WTC11 (cell line): Measurements from ENCODE around the gene PPARA. TPM values are rescaled to one million over a fixed set of nuclear protein-coding genes. Genes with fewer than 3 reads are reported as not detected.

Experiments
- ATAC-seq: fragments of 200-7000 bp; cut with Tn5 transposase; 2 replicates; pipeline ENCODE4 v1.10.0; 2021; ENCODE audit warnings: mild to moderate bottlenecking, moderate library complexity
- CTCF ChIA-PET: fragments of 300-600 bp; sonication (Branson Sonifier 250); formaldehyde crosslinking; loops from one replicate; lab custom pipeline; 2021; ENCODE audit warnings: antibody characterized with exemption; lab: Charles Lee
- POLR2A ChIA-PET: fragments of 350-600 bp; sonication (Branson Sonifier 250); formaldehyde crosslinking; loops from one replicate; lab custom pipeline; 2021; ENCODE audit warnings: antibody characterized with exemption; lab: Charles Lee
- DNase-seq: peaks from one replicate; pipeline ENCODE4 v3.0.0; 2021; ENCODE audit warnings: low spot score
- H3K27ac Mint-ChIP-seq: 2 replicates; pipeline ENCODE4 v1.8.0; 2021; ENCODE audit warnings: mixed read lengths
- H3K27me3 Mint-ChIP-seq: 2 replicates; pipeline ENCODE4 v1.8.0; 2021; ENCODE audit warnings: low read depth, mild to moderate bottlenecking, moderate library complexity, mixed read lengths
- H3K36me3 Mint-ChIP-seq: 2 replicates; pipeline ENCODE4 v1.8.0; 2021; ENCODE audit warnings: mixed read lengths
- H3K4me1 Mint-ChIP-seq: 2 replicates; pipeline ENCODE4 v1.8.0; 2022; ENCODE audit warnings: mixed read lengths
- H3K4me3 Mint-ChIP-seq: 2 replicates; pipeline ENCODE4 v1.8.0; 2021; ENCODE audit warnings: mild to moderate bottlenecking, moderate library complexity, mixed read lengths
- H3K9me3 Mint-ChIP-seq: 2 replicates; pipeline ENCODE4 v1.8.0; 2021; ENCODE audit warnings: mixed read lengths
- ARID4B ChIP-seq: sonication (generic); formaldehyde crosslinking; IDR thresholded peaks from 2 replicates; pipeline ENCODE4 v1.8.0; 2023; ENCODE audit warnings: missing genetic modification reagents, mild to moderate bottlenecking, borderline replicate concordance
- CBFB ChIP-seq: sonication (generic); formaldehyde crosslinking; IDR thresholded peaks from 2 replicates; pipeline ENCODE4 v1.8.1; 2022; ENCODE audit warnings: mild to moderate bottlenecking, low read depth, missing genetic modification reagents
- GABPB1 ChIP-seq: sonication (generic); formaldehyde crosslinking; IDR thresholded peaks from 2 replicates; pipeline ENCODE4 v1.8.1; 2023; ENCODE audit warnings: mild to moderate bottlenecking, missing genetic modification reagents
- HMGXB4 ChIP-seq: sonication (generic); formaldehyde crosslinking; IDR thresholded peaks from 2 replicates; pipeline ENCODE4 v1.8.1; 2023; ENCODE audit warnings: mild to moderate bottlenecking, moderate library complexity, missing genetic modification reagents
- KAT7 ChIP-seq: sonication (generic); formaldehyde crosslinking; IDR thresholded peaks from 2 replicates; pipeline ENCODE4 v1.8.1; 2023; ENCODE audit warnings: missing genetic modification reagents, mild to moderate bottlenecking, borderline replicate concordance
- PRRX2 ChIP-seq: fragments of 250-450 bp; sonication (Bioruptor Pico); IDR thresholded peaks from 2 replicates; pipeline ENCODE4 v1.8.0; 2021; ENCODE audit warnings: mild to moderate bottlenecking
- SMAD4 ChIP-seq: sonication (generic); formaldehyde crosslinking; IDR thresholded peaks from 2 replicates; pipeline ENCODE4 v1.8.0; 2022; ENCODE audit warnings: mild to moderate bottlenecking, missing genetic modification reagents
- SOX15 ChIP-seq: fragments of 250-450 bp; sonication (Bioruptor Pico); IDR thresholded peaks from 2 replicates; pipeline ENCODE4 v1.9.0; 2021; ENCODE audit warnings: mild to moderate bottlenecking
- SP1 ChIP-seq: sonication (generic); formaldehyde crosslinking; conservative IDR thresholded peaks from 2 replicates; pipeline ENCODE4 v1.8.1; 2022; ENCODE audit warnings: missing genetic modification reagents
- ZNF425 ChIP-seq: fragments of 250-450 bp; sonication (Bioruptor Pico); conservative IDR thresholded peaks from 2 replicates; pipeline ENCODE4 v1.9.0; 2021; ENCODE audit warnings: mild to moderate bottlenecking
- ZNF512 ChIP-seq: sonication (generic); formaldehyde crosslinking; IDR thresholded peaks from 2 replicates; pipeline ENCODE4 v1.8.1; 2022; ENCODE audit warnings: missing genetic modification reagents, borderline replicate concordance
- total RNA-seq: library from RNA; stranded (reverse); gene quantifications from 3 replicates; pipeline ENCODE4 v1.2.3, GENCODE V29; 2021
- TF ChIP-seq, protein P1 (sequence below): sonication (generic); formaldehyde crosslinking; IDR thresholded peaks from 2 replicates; pipeline ENCODE4 v1.8.0; 2022; ENCODE audit warnings: mild to moderate bottlenecking, missing genetic modification reagents

The PPARA gene
- total RNA-seq, 1 experiment from 2014 or later, result 9.3 TPM

DNA sequence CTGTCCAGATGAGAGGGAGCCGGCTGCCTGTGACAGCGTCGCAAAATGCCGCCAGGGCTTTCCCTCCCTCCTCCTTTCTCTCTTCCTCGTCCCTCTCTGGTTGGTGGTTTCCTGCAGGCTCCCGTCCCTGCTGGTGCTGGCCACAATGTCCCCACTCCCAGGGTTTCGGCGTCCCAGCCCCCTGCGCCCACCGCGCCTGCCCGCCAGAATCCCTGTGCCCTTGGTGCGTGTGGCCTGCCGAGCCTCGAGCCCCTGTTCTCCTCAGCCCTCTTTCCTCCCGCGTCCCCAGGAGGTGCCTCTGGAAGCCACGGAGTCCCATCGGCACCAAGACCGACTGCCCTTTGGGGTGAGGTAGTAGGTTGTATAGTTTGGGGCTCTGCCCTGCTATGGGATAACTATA, 37.9 kb upstream of the PPARA start (continued):
- no peak for TF ChIP-seq ZNF512
- TF ChIP-seq, protein P1, sequence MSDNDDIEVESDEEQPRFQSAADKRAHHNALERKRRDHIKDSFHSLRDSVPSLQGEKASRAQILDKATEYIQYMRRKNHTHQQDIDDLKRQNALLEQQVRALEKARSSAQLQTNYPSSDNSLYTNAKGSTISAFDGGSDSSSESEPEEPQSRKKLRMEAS (CRISPR knock-in tag), result no peak

DNA sequence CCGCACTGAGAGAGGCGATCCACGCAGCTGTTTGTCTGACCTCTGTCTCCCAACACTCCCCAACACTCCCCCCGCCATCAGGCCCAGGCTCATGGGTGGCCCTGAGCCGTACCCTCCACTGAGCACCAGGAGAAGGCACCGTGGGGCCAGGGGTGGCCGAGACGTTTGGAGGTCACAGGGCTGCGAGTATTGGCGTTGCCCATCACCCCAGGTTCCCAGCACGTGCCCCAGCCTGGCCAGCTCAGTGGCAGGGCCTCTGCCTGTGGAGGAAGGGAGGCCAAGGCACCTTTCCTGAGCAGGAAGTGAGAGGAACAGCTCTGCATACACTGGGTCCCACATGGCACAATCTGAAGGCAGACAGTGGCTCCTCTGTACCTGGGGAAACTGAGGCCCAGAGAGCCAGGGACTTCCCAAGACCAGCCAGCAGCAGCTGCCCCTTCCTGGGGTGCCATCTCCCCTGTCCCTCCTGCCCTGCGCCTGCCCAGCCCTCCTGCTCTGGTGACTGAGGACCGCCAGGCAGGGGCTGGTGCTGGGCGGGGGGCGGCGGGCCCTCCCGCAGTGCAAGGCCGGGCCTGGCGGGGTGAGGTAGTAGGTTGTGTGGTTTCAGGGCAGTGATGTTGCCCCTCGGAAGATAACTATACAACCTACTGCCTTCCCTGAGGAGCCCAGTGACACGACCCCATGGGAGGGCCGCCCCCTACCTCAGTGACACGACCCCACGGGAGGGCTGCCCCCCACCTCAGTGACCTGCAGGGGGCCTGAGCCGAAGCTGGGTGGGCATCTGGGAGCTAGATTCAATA, 37.0 kb upstream of the PPARA start:
- no peaks in the 10 kb centered on the region for H3K36me3 Mint-ChIP-seq
- DNase-seq, result no peak
- no peak overlapping the region for H3K4me3 Mint-ChIP-seq
- H3K27ac Mint-ChIP-seq, result no peak overlapping the region
- ChIA-PET CTCF (interaction anchor here (1.0 to 9.2 kb wide), 5 partner anchors 9 to 117 kb away, joined by 3 to 179 read pairs (median 27); no protein-coding TSS in a partner anchor), POLR2A (no interaction called here)
- TF ChIP-seq ZNF425 (CRISPR knock-in tag), result no peak
- TF ChIP-seq KAT7, result no peak
- no peak for TF ChIP-seq PRRX2
- no peak for TF ChIP-seq ARID4B (CRISPR knock-in tag)
- no peak for TF ChIP-seq SP1 (CRISPR knock-in tag)
- TF ChIP-seq CBFB (CRISPR knock-in tag), result no peak
- no peak for TF ChIP-seq SOX15 (CRISPR knock-in tag)
- TF ChIP-seq SMAD4 (CRISPR knock-in tag), result no peak
- no peak for TF ChIP-seq HMGXB4 (CRISPR knock-in tag)
- no peak for TF ChIP-seq GABPB1 (CRISPR knock-in tag)
- no peaks in the 10 kb centered on the region for H3K9me3 Mint-ChIP-seq
- ATAC-seq, result no peak
- H3K27me3 Mint-ChIP-seq, result no peaks in the 10 kb centered on the region
- peaks cover 3% of the 10 kb centered on the region; the same call in 1 of the 2 replicates for H3K4me1 Mint-ChIP-seq
